Measurements from ENCODE around the gene NDUFS1. TPM values are rescaled to one million over a fixed set of nuclear protein-coding genes. Genes with fewer than 3 reads are reported as not detected.

NDUFS1 gene
- total RNA-seq (2012; rRNA removed): 118 and 187 TPM in 2 replicates
- polyA plus RNA-seq (2012; rRNA removed): 58.8 and 72.1 TPM in 2 replicates
- polyA plus RNA-seq (2012; cell fraction: cytosol; rRNA removed): 15.5 and 28.2 TPM in 2 replicates
- 10.1 and 47.4 TPM in 2 replicates for polyA plus RNA-seq (2012; cell fraction: nucleus; rRNA removed; ENCODE audit: low replicate concordance)
- percentile 82 among the genes with signal in this experiment for Bru-seq, nascent RNA
- percentile 96 among the genes with signal in this experiment for BruChase-seq, experiment 1, labeled RNA remaining after a 6-hour chase
- BruChase-seq, experiment 2, labeled RNA remaining after a 2-hour chase: percentile 91 among the genes with signal in this experiment
- long read RNA-seq, full-length matches to known transcripts: 73 of 86 reads
- long read RNA-seq, partial matches to known transcripts: 7 of 86 reads
- long read RNA-seq, other reads (novel, unspliced or antisense): 6 of 86 reads

GRCh38 chr2:206159346-206160124 lies at the start of gene NDUFS1, which contains the start of gene EEF1B2:
Gene NDUFS1 (minus strand): TSS chr2:206159444. CDS start chr2:206153678, 5,766 bp downstream.
Gene EEF1B2 (plus strand): TSS chr2:206159895. CDS start chr2:206159980, 85 bp downstream.
- no peaks in the 10 kb centered on the region for H3K9me3 ChIP-seq (ENCODE audit: control insufficient read depth, insufficient read depth, low read length)
- H2BK20ac ChIP-seq (ENCODE audit: low read depth, low read length): no peak within 1 kb of the TSS
- H3K36me3 ChIP-seq (ENCODE audit: control insufficient read depth, insufficient read depth, low read length): peaks cover 17% of the 10 kb centered on the region
- peak within 1 kb of the TSS; percentile 85 for H4K5ac ChIP-seq (ENCODE audit: low read depth, low read length)
- H3K23ac ChIP-seq (ENCODE audit: low read depth, low read length): peak within 1 kb of the TSS; percentile 99
- H3K4me3 ChIP-seq (ENCODE audit: insufficient read depth, low read depth, low read length): peak within 1 kb of the TSS; percentile 75
- WGBS, 2 experiments (ENCODE audit: extremely low coverage in 2 of 2, insufficient read length in 1 of 2): 0% methylated on average over 14 of the region's 64 CpGs; no CpG with 5 or more reads in 1 of the 2 experiments
- H3K4me1 ChIP-seq (ENCODE audit: control insufficient read depth, insufficient read depth, low read length): peaks cover 2% of the 10 kb centered on the region
- H3K9ac ChIP-seq (ENCODE audit: low read depth, low read length): peak within 1 kb of the TSS; percentile 89
- H4K91ac ChIP-seq (ENCODE audit: insufficient read depth, low read depth, low read length): peak within 1 kb of the TSS; percentile 98
- dilution Hi-C loops (cut with HindIII; ENCODE audit: low sequenced_read_pairs, unreplicated experiment) (no loop called here), intact Hi-C loops (cut with micrococcal nuclease) (loop anchor here (1.0 kb wide), 1 partner anchor 73 kb away; the partner anchor contains the start of gene INO80D), in situ Hi-C loops (cut with MboI; ENCODE audit: low sequenced_read_pairs) (loop anchor here (10.0 kb wide), 1 partner anchor 105 kb away; no protein-coding TSS in a partner anchor)
- H2BK5ac ChIP-seq (ENCODE audit: low read depth, low read length, poor library complexity, severe bottlenecking): peak within 1 kb of the TSS; percentile 82
- peak within 1 kb of the TSS; percentile 97 for H3K4ac ChIP-seq (ENCODE audit: low read depth, low read length)
- BruUV-seq (replicated peaks): no TSS peak
- TF ChIP-seq USF2 (IDR thresholded peaks at IDR 0.05; ENCODE audit: low read depth, low read length): peak; percentile 79
- TF ChIP-seq RFX5 (IDR thresholded peaks at IDR 0.05; ENCODE audit: low read depth, low read length): no peak
- no peak for TF ChIP-seq FOS (IDR thresholded peaks at IDR 0.05; ENCODE audit: low read depth, low read length)
- peak; percentile 87 for TF ChIP-seq POLR2A (IDR thresholded peaks at IDR 0.05; ENCODE audit: low read depth, low read length)
- TF ChIP-seq MAZ (IDR thresholded peaks at IDR 0.05; ENCODE audit: borderline replicate concordance, low read depth, low read length): peak; percentile 94
- TF ChIP-seq NFE2L2 (IDR thresholded peaks at IDR 0.05; ENCODE audit: low read depth, low read length): no peak
- peak; percentile 26; the same call in 1 of the 2 replicates for TF ChIP-seq BHLHE40 (IDR thresholded peaks at IDR 0.05; ENCODE audit: low read depth, low read length)
- TF ChIP-seq CHD1 (IDR thresholded peaks at IDR 0.05; ENCODE audit: low read depth, low read length): no peak
- no peak for TF ChIP-seq SMC3 (IDR thresholded peaks at IDR 0.05; ENCODE audit: low read depth, low read length)
- peak; percentile 92 for TF ChIP-seq MXI1 (IDR thresholded peaks at IDR 0.05; ENCODE audit: borderline replicate concordance, low read depth, low read length)
- TF ChIP-seq RAD21 (IDR thresholded peaks at IDR 0.05; ENCODE audit: low read length): no peak
- TF ChIP-seq ELK1 (IDR thresholded peaks at IDR 0.05; ENCODE audit: borderline replicate concordance, low read depth, low read length): 0 out of 2 replicates have a peak, but pooled peaks have one; percentile 64
- no peak for TF ChIP-seq CEBPB (IDR thresholded peaks at IDR 0.05; ENCODE audit: low read depth, low read length)
- DNase-seq: peak; percentile 99
- peak within 1 kb of the TSS; percentile 98 for H2AK9ac ChIP-seq (replicated peaks; ENCODE audit: low read depth, low read length, poor library complexity)
- ChIA-PET POLR2A (ENCODE audit: unreplicated experiment) (interaction anchor here (0.6 kb wide), 2 partner anchors 74 to 132 kb away, joined by 3 to 6 read pairs; no protein-coding TSS in a partner anchor), CTCF (interaction anchor here (0.6 kb wide), 2 partner anchors 11 to 305 kb away, joined by 3 read pairs; no protein-coding TSS in a partner anchor)
- H3K79me1 ChIP-seq (ENCODE audit: low read depth in 1 of 2, low read length in 2 of 2): peaks cover 18 to 46% of the 10 kb centered on the region in 2 experiments
- H2AFZ ChIP-seq (replicated peaks; ENCODE audit: low read length, poor library complexity): peak within 1 kb of the TSS; percentile 93
- H3K9me1 ChIP-seq (ENCODE audit: insufficient read depth, low read length): no peaks in the 10 kb centered on the region
- H3K27ac ChIP-seq (ENCODE audit: insufficient read depth, low read length): peak within 1 kb of the TSS; percentile 85
- H2BK15ac ChIP-seq (ENCODE audit: low read depth, low read length): peak within 1 kb of the TSS; percentile 92; the same call in 1 of the 3 replicates
- H3K27me3 ChIP-seq (ENCODE audit: control insufficient read depth, insufficient read depth, low read length): no peaks in the 10 kb centered on the region
- peak within 1 kb of the TSS; percentile 95 to 98 for H4K8ac ChIP-seq (ENCODE audit: low read depth in 2 of 2, low read length in 2 of 2)
- H3K14ac ChIP-seq (replicated peaks; ENCODE audit: low read depth, low read length): peak within 1 kb of the TSS; percentile 99
- peak; percentile 91 for ATAC-seq (ENCODE audit: low read depth)
- H3K56ac ChIP-seq (ENCODE audit: extremely low read depth, insufficient read depth, low read length): peak within 1 kb of the TSS; percentile 97
- H4K20me1 ChIP-seq (ENCODE audit: insufficient read depth, low read length): peaks cover 11% of the 10 kb centered on the region
- H2AK5ac ChIP-seq (ENCODE audit: low read depth, low read length): peak within 1 kb of the TSS; percentile 62
- H2BK120ac ChIP-seq (ENCODE audit: low read depth, low read length): peak within 1 kb of the TSS; percentile 94
- peak within 1 kb of the TSS; percentile 80 for H3K4me2 ChIP-seq (ENCODE audit: low read depth, low read length)
- H3K18ac ChIP-seq (ENCODE audit: low read depth, low read length): peak within 1 kb of the TSS; percentile 81

Data from IMR-90 (cell line).